Measurements from ENCODE around the gene LCN10. TPM values are rescaled to one million over a fixed set of nuclear protein-coding genes. Genes with fewer than 3 reads are reported as not detected.

LCN10 gene
- total and polyA plus RNA-seq, 9 of the 15 experiments (the other 6 are each of a cell fraction or from before 2014, with no cell fraction given) = 0.10 to 0.21 (median 0.14) TPM; not detected in 6

- TF ChIP-seq CBFA2T2 (conservative IDR thresholded peaks at IDR 0.05) = no peak
- no peak for TF ChIP-seq ZNF584 (CRISPR knock-in tag; IDR thresholded peaks at IDR 0.05; ENCODE audit: low read depth)
- no peak for TF ChIP-seq HNRNPK (IDR thresholded peaks at IDR 0.05; ENCODE audit: low read depth, low read length, poor library complexity, severe bottlenecking)
- no peak for TF ChIP-seq HNRNPUL1 (IDR thresholded peaks at IDR 0.05; ENCODE audit: low read length)
- TF ChIP-seq POLR2AphosphoS2 (IDR thresholded peaks at IDR 0.05; ENCODE audit: low read length) = no peak
- TF ChIP-seq KLF1 (tag; IDR thresholded peaks at IDR 0.05) = no peak
- no peak for TF ChIP-seq REST (IDR thresholded peaks at IDR 0.05; ENCODE audit: borderline replicate concordance)
- TF ChIP-seq REST (CRISPR knock-in tag; IDR thresholded peaks at IDR 0.05; ENCODE audit: low read depth) = peak; percentile 8; the same call in 1 of the 2 replicates
- no peak for TF ChIP-seq CEBPZ (IDR thresholded peaks at IDR 0.05; ENCODE audit: borderline replicate concordance, low read depth, low read length)
- TF ChIP-seq SETDB1 (IDR thresholded peaks at IDR 0.05; ENCODE audit: low read length) = no peak
- no peak for TF ChIP-seq TCF15 (CRISPR knock-in tag; IDR thresholded peaks at IDR 0.05)
- no peak for TF ChIP-seq TFAM (CRISPR knock-in tag; conservative IDR thresholded peaks at IDR 0.05)
- no peak for TF ChIP-seq E2F1 (CRISPR knock-in tag; IDR thresholded peaks at IDR 0.05)
- no peak for TF ChIP-seq GTF2A2 (tag; IDR thresholded peaks at IDR 0.05)
- TF ChIP-seq DMBX1 (CRISPR knock-in tag; IDR thresholded peaks at IDR 0.05; ENCODE audit: borderline replicate concordance) = no peak
- TF ChIP-seq ZBTB17 (CRISPR knock-in tag; IDR thresholded peaks at IDR 0.05) = no peak
Observed at GRCh38 chr9:136728548-136729123, 14.1 kb downstream of the LCN10 start (continued).
